Nephron (organoid): Measurements from ENCODE around the gene PRIMPOL.

Source experiments
- H3K27ac Mint-ChIP-seq, 3 experiments: 2 replicates each; pipeline ENCODE4 v1.8.0; 2020; ENCODE audit warnings: mixed read lengths in 3 of 3, mild to moderate bottlenecking in 2 of 3, moderate library complexity in 1 of 3
- H3K27me3 Mint-ChIP-seq: 2 replicates; pipeline ENCODE4 v1.8.0; 2021; ENCODE audit warnings: low read depth, mild to moderate bottlenecking, moderate library complexity, mixed read lengths
- H3K36me3 Mint-ChIP-seq: 2 replicates; pipeline ENCODE4 v1.8.0; 2020; ENCODE audit warnings: low read depth, mixed read lengths
- H3K4me1 Mint-ChIP-seq: 2 replicates; pipeline ENCODE4 v1.8.0; 2020; ENCODE audit warnings: mixed read lengths
- H3K4me3 Mint-ChIP-seq, 3 experiments: 2 replicates each; pipeline ENCODE4 v1.8.0; 2020; ENCODE audit warnings: mild to moderate bottlenecking in 3 of 3, mixed read lengths in 3 of 3, moderate library complexity in 2 of 3
- H3K9me3 Mint-ChIP-seq: 2 replicates; pipeline ENCODE4 v1.8.0; 2020; ENCODE audit warnings: mixed read lengths
- TF ChIP-seq, protein P1 (sequence below), 3 experiments: fragments of 200-600 bp; sonication (generic); IDR thresholded peaks; one replicate each; pipeline ENCODE4 v1.5.0; 2021; ENCODE audit warnings: antibody characterized with exemption in 3 of 3; ENCODE audit not compliant: unreplicated experiment in 3 of 3

PRIMPOL gene

DNA sequence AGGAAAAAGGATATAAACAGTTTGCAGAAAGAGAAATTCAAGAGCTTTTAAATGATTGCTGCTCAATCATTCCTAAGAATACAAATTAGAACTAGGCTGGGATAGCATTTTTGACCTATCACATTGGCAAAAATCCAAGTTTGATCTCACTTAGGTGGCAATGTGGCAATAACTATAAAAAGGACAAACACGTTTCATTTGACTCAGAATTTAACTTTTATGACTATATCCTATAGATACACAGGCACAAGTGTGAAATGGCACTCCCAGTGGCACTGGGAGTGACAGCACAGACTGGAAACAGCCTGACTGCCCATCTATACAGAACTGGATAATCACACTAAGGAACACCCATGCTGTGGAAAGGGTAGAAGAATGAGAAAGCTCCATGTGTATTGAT is 73.3 kb downstream of the PRIMPOL start:
- Mint-ChIP-seq H3K4me3 (no peak overlapping the region), H3K36me3 (peaks cover 77% of the 10 kb centered on the region), H3K9me3 (peaks cover 12% of the 10 kb centered on the region), H3K4me1 (peaks cover 1% of the 10 kb centered on the region), H3K27me3 (no peaks in the 10 kb centered on the region), H3K27ac (no peak overlapping the region)
- TF ChIP-seq, protein P1, sequence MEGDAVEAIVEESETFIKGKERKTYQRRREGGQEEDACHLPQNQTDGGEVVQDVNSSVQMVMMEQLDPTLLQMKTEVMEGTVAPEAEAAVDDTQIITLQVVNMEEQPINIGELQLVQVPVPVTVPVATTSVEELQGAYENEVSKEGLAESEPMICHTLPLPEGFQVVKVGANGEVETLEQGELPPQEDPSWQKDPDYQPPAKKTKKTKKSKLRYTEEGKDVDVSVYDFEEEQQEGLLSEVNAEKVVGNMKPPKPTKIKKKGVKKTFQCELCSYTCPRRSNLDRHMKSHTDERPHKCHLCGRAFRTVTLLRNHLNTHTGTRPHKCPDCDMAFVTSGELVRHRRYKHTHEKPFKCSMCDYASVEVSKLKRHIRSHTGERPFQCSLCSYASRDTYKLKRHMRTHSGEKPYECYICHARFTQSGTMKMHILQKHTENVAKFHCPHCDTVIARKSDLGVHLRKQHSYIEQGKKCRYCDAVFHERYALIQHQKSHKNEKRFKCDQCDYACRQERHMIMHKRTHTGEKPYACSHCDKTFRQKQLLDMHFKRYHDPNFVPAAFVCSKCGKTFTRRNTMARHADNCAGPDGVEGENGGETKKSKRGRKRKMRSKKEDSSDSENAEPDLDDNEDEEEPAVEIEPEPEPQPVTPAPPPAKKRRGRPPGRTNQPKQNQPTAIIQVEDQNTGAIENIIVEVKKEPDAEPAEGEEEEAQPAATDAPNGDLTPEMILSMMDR (IDR thresholded peaks at IDR 0.05; ENCODE audit: unreplicated experiment in 3 of 3), result no peak

DNA sequence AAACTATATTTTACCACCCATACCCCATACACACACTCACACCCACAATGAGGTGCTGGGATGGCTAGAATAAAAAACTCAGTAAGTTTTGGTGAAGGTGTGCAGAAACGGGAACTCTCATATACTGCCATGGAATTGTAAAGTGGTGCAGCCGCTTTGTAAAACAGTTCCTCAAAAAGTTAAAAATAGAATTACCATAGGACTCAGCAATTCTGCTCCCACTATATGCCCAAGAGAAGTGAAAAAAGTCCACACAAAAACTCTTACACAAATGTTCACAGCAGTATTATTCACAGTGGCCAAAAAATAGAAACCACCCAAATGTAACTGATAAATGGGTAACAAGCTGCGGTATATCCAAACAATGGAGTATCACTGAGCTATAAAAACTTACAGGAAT is 77.9 kb downstream of the PRIMPOL start:
- H3K27me3 Mint-ChIP-seq, result no peaks in the 10 kb centered on the region
- H3K27ac Mint-ChIP-seq, result no peak overlapping the region
- peaks cover 55% of the 10 kb centered on the region for H3K36me3 Mint-ChIP-seq
- no peak overlapping the region for H3K4me3 Mint-ChIP-seq
- peaks cover 27% of the 10 kb centered on the region for H3K4me1 Mint-ChIP-seq
- no peaks in the 10 kb centered on the region for H3K9me3 Mint-ChIP-seq
- TF ChIP-seq, protein P1 (IDR thresholded peaks at IDR 0.05; ENCODE audit: unreplicated experiment in 3 of 3), result no peak

DNA sequence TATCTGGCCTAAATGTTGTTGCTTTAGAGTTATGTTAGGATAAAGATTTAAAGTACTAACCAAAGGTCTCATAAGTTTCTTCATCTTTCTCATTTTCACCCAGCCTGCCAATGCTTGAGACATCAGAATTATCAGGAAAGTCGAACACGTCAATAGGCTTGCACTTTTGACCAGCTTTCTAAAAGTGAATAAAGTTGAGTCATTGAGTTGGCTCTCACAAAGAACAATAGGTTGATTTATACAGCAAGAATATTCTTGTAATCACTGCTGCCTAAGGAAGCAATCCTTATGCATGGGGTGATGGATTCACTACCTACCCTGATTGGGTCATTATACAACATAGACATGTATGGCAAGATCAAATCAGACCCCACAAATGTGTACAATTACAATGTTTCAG is 79.3 kb downstream of the PRIMPOL start:
- no peak overlapping the region for H3K4me3 Mint-ChIP-seq
- H3K9me3 Mint-ChIP-seq, result no peaks in the 10 kb centered on the region
- peaks cover 4% of the 10 kb centered on the region for H3K27me3 Mint-ChIP-seq
- TF ChIP-seq, protein P1 (IDR thresholded peaks at IDR 0.05; ENCODE audit: unreplicated experiment in 3 of 3), result no peak
- no peak overlapping the region for H3K27ac Mint-ChIP-seq
- H3K4me1 Mint-ChIP-seq, result peaks cover 33% of the 10 kb centered on the region
- peaks cover 44% of the 10 kb centered on the region for H3K36me3 Mint-ChIP-seq

DNA sequence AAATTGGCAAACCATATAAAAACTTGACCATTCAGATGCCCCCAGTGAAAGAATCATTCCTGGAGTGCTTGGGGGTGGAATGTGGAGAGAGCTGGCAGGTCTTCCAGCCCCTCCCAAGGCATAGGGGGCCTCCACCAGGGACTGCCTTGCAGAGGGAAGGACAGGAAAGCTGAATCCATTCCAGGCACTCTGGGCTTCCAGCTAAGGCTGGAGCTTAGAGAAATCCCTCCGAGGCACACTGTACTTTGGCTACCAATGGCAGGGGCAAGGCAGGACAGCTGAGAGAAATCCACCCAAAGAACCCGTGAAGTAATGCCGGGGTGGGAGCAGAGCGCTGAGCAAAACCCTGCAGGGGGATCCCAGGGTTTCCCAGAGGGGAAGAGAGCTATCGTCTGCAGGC is 80.4 kb downstream of the PRIMPOL start:
- TF ChIP-seq, protein P1 (IDR thresholded peaks at IDR 0.05; ENCODE audit: unreplicated experiment in 3 of 3), result no peak
- Mint-ChIP-seq H3K27me3 (peaks cover 4% of the 10 kb centered on the region), H3K27ac (peak overlapping the region in 1 of 3 experiments; percentile 20), H3K36me3 (peaks cover 36% of the 10 kb centered on the region), H3K4me3 (peak overlapping the region in 2 of 3 experiments; percentile 15 to 69), H3K9me3 (no peaks in the 10 kb centered on the region), H3K4me1 (peaks cover 39% of the 10 kb centered on the region)

DNA sequence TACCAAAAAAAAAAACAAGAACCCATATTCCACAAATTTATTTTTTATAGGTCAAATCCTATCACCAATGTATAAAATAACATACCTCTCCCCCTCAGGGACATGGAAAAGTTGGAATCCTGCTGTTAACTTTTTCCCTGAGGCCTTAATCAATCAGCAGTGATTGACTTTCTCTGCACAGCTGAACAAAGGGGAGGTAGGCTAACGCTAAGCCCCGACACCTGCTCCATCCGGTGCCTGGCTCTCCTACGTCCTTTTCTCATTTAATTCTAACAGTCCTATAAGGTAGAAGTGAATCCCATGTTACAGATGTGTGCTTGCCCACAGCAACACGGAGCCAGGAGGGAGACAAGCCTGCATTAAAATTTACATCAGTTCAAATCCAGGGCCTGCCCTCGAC is 81.5 kb downstream of the PRIMPOL start:
- peaks cover 4% of the 10 kb centered on the region for H3K27me3 Mint-ChIP-seq
- peaks cover 29% of the 10 kb centered on the region for H3K36me3 Mint-ChIP-seq
- H3K4me3 Mint-ChIP-seq, result peak overlapping the region; percentile 93 to 97 (median 95)
- peaks cover 43% of the 10 kb centered on the region for H3K4me1 Mint-ChIP-seq
- TF ChIP-seq, protein P1 (IDR thresholded peaks at IDR 0.05; ENCODE audit: unreplicated experiment in 3 of 3), result no peak
- no peaks in the 10 kb centered on the region for H3K9me3 Mint-ChIP-seq
- H3K27ac Mint-ChIP-seq, result no peak overlapping the region

DNA sequence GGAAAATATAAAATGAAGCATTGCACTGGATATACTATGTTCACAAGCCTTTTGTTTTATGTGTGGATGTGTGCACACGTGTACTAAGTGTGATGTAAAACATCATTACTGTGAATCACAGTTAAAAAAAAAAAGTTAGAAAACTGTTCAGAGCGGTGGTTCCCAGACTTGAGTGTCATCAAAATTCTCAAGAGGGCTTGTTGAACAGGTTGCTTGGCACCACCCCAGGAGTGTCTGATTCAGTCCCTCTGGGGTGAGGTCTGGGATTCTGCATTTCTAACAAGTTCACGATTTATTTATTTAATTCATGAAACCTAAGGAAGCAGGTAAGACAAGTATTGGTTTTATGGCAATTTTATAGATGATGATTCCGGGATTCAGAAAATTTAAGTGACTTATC is 82.6 kb downstream of the PRIMPOL start:
- Mint-ChIP-seq H3K9me3 (no peaks in the 10 kb centered on the region), H3K4me1 (peaks cover 44% of the 10 kb centered on the region), H3K4me3 (peak overlapping the region; percentile 93 to 97 (median 95)), H3K36me3 (peaks cover 22% of the 10 kb centered on the region), H3K27ac (peak overlapping the region in 1 of 3 experiments; percentile 28), H3K27me3 (peaks cover 4% of the 10 kb centered on the region)
- TF ChIP-seq, protein P1 (IDR thresholded peaks at IDR 0.05; ENCODE audit: unreplicated experiment in 3 of 3), result no peak
